ENCODE results near the gene DUSP8.

GRCh38 chr11:1564535-1565172 is 7.4 kb downstream of the DUSP8 start:
- no peak for TF ChIP-seq CTCF (conservative IDR thresholded peaks at IDR 0.05)
- TF ChIP-seq EZH2 (IDR thresholded peaks at IDR 0.05; ENCODE audit: low read depth), result no peak
